Aorta (tissue), 5 donors: ENCODE measurements around the gene LCE3E. TPM values are rescaled to one million over a fixed set of nuclear protein-coding genes. Genes with fewer than 3 reads are reported as not detected.
A peak's percentile ranks its signal among the peaks of the same experiment; 100 is the strongest.
"Not testable (repeated sequence)": the region's sequence is repeated elsewhere in the genome, so short reads cannot be mapped to it uniquely, and the experiment has no call there.

Experiments
- ATAC-seq: fragments of 200-7000 bp; cut with Tn5 transposase; one replicate; pipeline ENCODE4 v1.9.1; 2022; ENCODE audit warnings: moderate library complexity; ENCODE audit not compliant: low FRiP score
- DNase-seq, 2 donors: peaks; one replicate each; pipeline ENCODE4 v3.0.0-alpha.2; 2020
- H3K27ac ChIP-seq, 2 donors: one replicate each; pipeline ENCODE4 v1.5.1; 2013; ENCODE audit warnings: low read length in 2 of 2, mild to moderate bottlenecking in 2 of 2, moderate library complexity in 2 of 2, control low read depth in 1 of 2, inconsistent platforms in 1 of 2, low read depth in 1 of 2
- H3K27me3 ChIP-seq, 2 donors: one replicate each; pipeline ENCODE4 v1.6.1; 2013; ENCODE audit warnings: control low read depth in 1 of 2, low read length in 1 of 2, mild to moderate bottlenecking in 1 of 2, moderate library complexity in 1 of 2; ENCODE audit not compliant: insufficient read depth in 2 of 2, control insufficient read depth in 1 of 2
- H3K36me3 ChIP-seq, 2 donors: one replicate each; pipeline ENCODE4 v1.6.1; 2013; ENCODE audit warnings: control low read depth in 1 of 2, low read length in 1 of 2, mild to moderate bottlenecking in 1 of 2; ENCODE audit not compliant: insufficient read depth in 2 of 2, control insufficient read depth in 1 of 2
- H3K4me1 ChIP-seq, 2 donors: one replicate each; pipeline ENCODE4 v1.6.1; 2013; ENCODE audit warnings: low read length in 2 of 2, control low read depth in 1 of 2, mild to moderate bottlenecking in 1 of 2, moderate library complexity in 1 of 2; ENCODE audit not compliant: insufficient read depth in 2 of 2, control insufficient read depth in 1 of 2
- H3K4me3 ChIP-seq, 2 donors: one replicate each; pipeline ENCODE4 v1.5.1; 2013; ENCODE audit warnings: low read length in 2 of 2, control low read depth in 1 of 2, mild to moderate bottlenecking in 1 of 2
- H3K9me3 ChIP-seq: one replicate; pipeline ENCODE4 v1.6.1; 2013; ENCODE audit warnings: mild to moderate bottlenecking, low read length; ENCODE audit not compliant: control insufficient read depth
- WGBS, 2 donors: extraction: QIAGEN DNeasy Blood & Tissue Kit; methylation state at CpG; one replicate each; pipeline ENCODE4 v1.1.7; 2013; 5-methylcytosine and 5-hydroxymethylcytosine counted together
- intact Hi-C, 2 donors: fragments of 100-400 bp; cut with DNase I; formaldehyde crosslinking; loops; one replicate each; pipeline versions ENCODE4 v1.14.2 to v1.15.0; 2022
- long read RNA-seq, 2 donors: library from polyadenylated mRNA; unstranded; transcript quantifications; one replicate each; pipeline ENCODE4 v2.0.0, GENCODE V29; 2020 to 2021
- polyA plus RNA-seq, 2 donors: library from polyadenylated mRNA; stranded (reverse); fragments of 200-250 nt; gene quantifications; one replicate each; pipeline ENCODE4 v1.2.3, GENCODE V29; 2013
- total RNA-seq, 2 donors: library from RNA; stranded (reverse); fragmentation: NEBNext Ultra II Directional; extraction: Animal tissue kit (Norgen Biotek cat#: 25700); gene quantifications; one replicate each; pipeline ENCODE4 v1.2.1, GENCODE V29; 2021
- donor health status: healthy with polysubstance abuse.
- donor health status: Bipolar disorder and iron deficiency.
- donor health status: DM: no; HTN: no; CAD: no.
- donor health status: DM: no; HTN: no; CAD: no.
- donor health status: DM: yes; HTN: yes; CAD: no.

LCE3E gene
- total RNA-seq (not detected), polyA plus RNA-seq (not detected)
- long read RNA-seq, donor 1: 0 reads
- long read RNA-seq, donor 2: 0 reads

- H3K4me3 ChIP-seq: no peak within 1 kb of the TSS
- H3K9me3 ChIP-seq: peaks cover 1% of the 10 kb centered on the region
- 44 to 77% methylated on average over 1 of the region's 1 CpG for WGBS, 2 donors
- H3K27ac ChIP-seq: no peak within 1 kb of the TSS
- intact Hi-C loops: loop anchor here in 1 of 2 donors (10.0 kb wide), 1 partner anchor 58 kb away; the partner anchor contains the start of gene LCE3A
- DNase-seq (no peak), ATAC-seq (no peak)
- no peaks in the 10 kb centered on the region for H3K36me3 ChIP-seq
- H3K4me1 ChIP-seq: no peaks in the 10 kb centered on the region
- H3K27me3 ChIP-seq: no peaks in the 10 kb centered on the region
Measured at GRCh38 chr1:152566681-152567080, at the start of gene LCE3E. Gene LCE3E, minus strand, starts transcription at chr1:152566780. Its CDS starts 572 bp downstream, at chr1:152566208.

- DNase-seq: no peak
- H3K4me3 ChIP-seq: no peak within 1 kb of the TSS
- H3K27ac ChIP-seq: no peak within 1 kb of the TSS
- no peaks in the 10 kb centered on the region for H3K36me3 ChIP-seq
- intact Hi-C loops: no loop called here
- H3K27me3 ChIP-seq: no peaks in the 10 kb centered on the region
- H3K9me3 ChIP-seq: no peaks in the 10 kb centered on the region
- H3K4me1 ChIP-seq: no peaks in the 10 kb centered on the region
- WGBS, 2 donors: 89% methylated on average over 1 of the region's 1 CpG; no CpG with 5 or more reads in 1 of the 2 donors
- ATAC-seq: no peak
Measured at GRCh38 chr1:152613511-152613910, 46.9 kb upstream of the LCE3E start, which contains the start of gene LCE3B. Gene LCE3B, plus strand, starts transcription at chr1:152613811. Its CDS starts 0 bp downstream, at chr1:152613811.

GRCh38 chr1:152599934-152600333, 33.4 kb upstream of the LCE3E start, which contains the start of gene LCE3C:
Gene LCE3C, plus strand, starts transcription at chr1:152600234. Its CDS starts 498 bp downstream, at chr1:152600732.
- H3K4me1 ChIP-seq: no peaks in the 10 kb centered on the region
- WGBS, 2 donors: 63% methylated on average over 4 of the region's 4 CpGs; no CpG with 5 or more reads in 1 of the 2 donors
- no peak within 1 kb of the TSS for H3K4me3 ChIP-seq
- intact Hi-C loops: no loop called here
- H3K27ac ChIP-seq: no peak within 1 kb of the TSS
- no peaks in the 10 kb centered on the region for H3K27me3 ChIP-seq
- no peaks in the 10 kb centered on the region for H3K36me3 ChIP-seq
- peaks cover 7% of the 10 kb centered on the region for H3K9me3 ChIP-seq
- DNase-seq (no peak), ATAC-seq (no peak)

DNA sequence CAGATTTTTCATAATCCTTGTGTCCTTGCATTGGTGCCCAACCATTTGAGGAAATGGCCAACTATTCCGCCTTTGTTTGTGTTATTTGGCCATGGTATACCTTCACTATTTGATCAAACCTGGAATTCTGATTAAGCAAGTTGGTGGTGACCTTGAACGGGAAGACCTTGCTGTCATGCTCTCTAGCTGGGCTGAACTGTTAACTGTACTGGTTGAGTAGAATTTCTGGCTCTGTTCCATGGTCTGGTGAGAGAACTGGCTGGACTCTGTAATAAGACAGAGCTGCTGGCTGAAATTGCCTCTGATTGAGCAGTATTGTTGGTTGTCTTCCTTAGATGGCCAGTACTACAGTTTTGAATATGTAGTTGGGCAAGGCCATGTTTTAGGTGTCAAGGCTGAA, 30.4 kb upstream of the LCE3E start:
- intact Hi-C loops: no loop called here
- 82% methylated on average over 2 of the region's 2 CpGs; no CpG with 5 or more reads in 1 of the 2 donors for WGBS, 2 donors

GRCh38 chr1:152585586-152585985, 19.0 kb upstream of the LCE3E start:
- Histone ChIP-seq H3K36me3 (no peaks in the 10 kb centered on the region), H3K4me1 (no peaks in the 10 kb centered on the region), H3K4me3 (no peak overlapping the region), H3K9me3 (peaks cover 2% of the 10 kb centered on the region), H3K27me3 (peaks cover 0 to 2% of the 10 kb centered on the region in 2 donors), H3K27ac (no peak overlapping the region)
- ATAC-seq (no peak), DNase-seq (no peak)
- intact Hi-C loops: no loop called here
- 53% methylated on average over 1 of the region's 1 CpG; no CpG with 5 or more reads in 1 of the 2 donors for WGBS, 2 donors

More for the DNA sequence above, 30.4 kb upstream of the LCE3E start:
- DNase-seq: no peak
- no peak for ATAC-seq
- Histone ChIP-seq H3K27me3 (no peaks in the 10 kb centered on the region), H3K4me1 (no peaks in the 10 kb centered on the region), H3K9me3 (peaks cover 7% of the 10 kb centered on the region), H3K27ac (no peak overlapping the region), H3K4me3 (no peak overlapping the region), H3K36me3 (no peaks in the 10 kb centered on the region)

DNA sequence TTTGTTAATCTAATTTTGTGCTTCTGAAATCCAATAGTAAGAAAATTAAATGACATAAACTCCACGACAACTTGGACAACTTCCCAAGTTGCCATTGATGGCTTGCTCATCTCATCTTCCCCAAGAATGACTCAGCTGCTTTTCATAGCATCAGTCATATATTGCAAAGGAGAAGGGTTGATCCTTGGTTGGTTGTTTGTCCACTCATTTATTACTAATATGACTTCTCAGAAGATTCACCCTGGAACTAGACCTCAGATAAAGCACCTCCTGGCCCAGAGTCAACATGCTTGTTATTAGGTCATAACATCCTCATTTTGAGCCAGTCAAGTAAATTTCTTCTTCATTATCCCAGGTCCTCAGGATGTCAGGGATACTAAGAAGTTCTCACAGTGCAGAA, 16.1 kb upstream of the LCE3E start:
- Histone ChIP-seq H3K36me3 (no peaks in the 10 kb centered on the region), H3K27ac (no peak overlapping the region)
- WGBS, 2 donors: 66 to 79% methylated on average over 1 of the region's 1 CpG

GRCh38 chr1:152580433-152580832, 13.9 kb upstream of the LCE3E start, which contains the start of gene LCE3D:
Gene LCE3D, minus strand, starts transcription at chr1:152580516. Its CDS starts 580 bp downstream, at chr1:152579936.
- no peak for DNase-seq
- H3K9me3 ChIP-seq: peaks cover 3% of the 10 kb centered on the region
- intact Hi-C loops: no loop called here
- WGBS, 2 donors: 68 to 72% methylated on average over 4 of the region's 4 CpGs
- peaks cover 0 to 2% of the 10 kb centered on the region in 2 donors for H3K27me3 ChIP-seq
- ATAC-seq: peak; percentile 41
- H3K27ac ChIP-seq: no peak within 1 kb of the TSS
- no peaks in the 10 kb centered on the region for H3K4me1 ChIP-seq
- no peak within 1 kb of the TSS for H3K4me3 ChIP-seq
- H3K36me3 ChIP-seq: no peaks in the 10 kb centered on the region

More for the DNA sequence above, 16.1 kb upstream of the LCE3E start:
- no peak for DNase-seq
- no peak for ATAC-seq
- no peak overlapping the region for H3K4me3 ChIP-seq
- intact Hi-C loops: no loop called here
- H3K9me3 ChIP-seq: peaks cover 3% of the 10 kb centered on the region
- peaks cover 0 to 2% of the 10 kb centered on the region in 2 donors for H3K27me3 ChIP-seq
- no peaks in the 10 kb centered on the region for H3K4me1 ChIP-seq

DNA sequence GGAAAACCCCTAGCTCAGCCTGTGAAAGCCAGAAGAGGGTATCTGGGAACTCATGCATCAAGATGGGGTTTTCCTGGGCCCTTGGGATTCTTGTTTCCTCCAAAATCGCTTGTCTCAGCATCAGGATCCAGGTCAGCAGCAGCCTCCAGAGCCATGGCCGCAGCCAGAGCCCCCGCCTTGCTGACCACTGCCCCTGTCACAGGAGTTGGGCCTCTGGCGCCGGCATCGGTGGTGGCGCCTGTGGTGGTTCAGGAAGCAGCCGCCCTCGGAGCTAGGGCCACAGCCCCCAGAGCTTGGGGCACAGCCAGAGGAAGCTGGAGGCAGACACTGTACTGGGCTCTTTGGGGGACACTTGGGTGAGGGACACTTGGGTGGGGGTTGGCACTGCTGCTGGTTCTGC, 12.9 kb upstream of the LCE3E start:
- H3K4me3 ChIP-seq, DNase-seq, ATAC-seq, H3K27ac ChIP-seq, intact Hi-C loops, H3K9me3 ChIP-seq, H3K27me3 ChIP-seq, H3K36me3 ChIP-seq, H3K4me1 ChIP-seq: not testable (repeated sequence)
- WGBS, 2 donors: 89 to 90% methylated on average over 7 to 9 of the region's 9 CpGs

GRCh38 chr1:152577168-152577567, 10.6 kb upstream of the LCE3E start:
- no peaks in the 10 kb centered on the region for H3K36me3 ChIP-seq
- H3K4me3 ChIP-seq: no peak overlapping the region
- H3K27me3 ChIP-seq: peaks cover 0 to 2% of the 10 kb centered on the region in 2 donors
- intact Hi-C loops: no loop called here
- H3K9me3 ChIP-seq: peaks cover 1% of the 10 kb centered on the region
- 66 to 82% methylated on average over 2 of the region's 2 CpGs for WGBS, 2 donors
- no peak overlapping the region for H3K27ac ChIP-seq
- no peaks in the 10 kb centered on the region for H3K4me1 ChIP-seq
- DNase-seq (no peak), ATAC-seq (no peak)
